ENCODE measurements around the gene RAB11FIP4. TPM values are rescaled to one million over a fixed set of nuclear protein-coding genes. Genes with fewer than 3 reads are reported as not detected.

RAB11FIP4 gene
- total RNA-seq, 1 experiment from 2014 or later, result 54.9 TPM

DNA sequence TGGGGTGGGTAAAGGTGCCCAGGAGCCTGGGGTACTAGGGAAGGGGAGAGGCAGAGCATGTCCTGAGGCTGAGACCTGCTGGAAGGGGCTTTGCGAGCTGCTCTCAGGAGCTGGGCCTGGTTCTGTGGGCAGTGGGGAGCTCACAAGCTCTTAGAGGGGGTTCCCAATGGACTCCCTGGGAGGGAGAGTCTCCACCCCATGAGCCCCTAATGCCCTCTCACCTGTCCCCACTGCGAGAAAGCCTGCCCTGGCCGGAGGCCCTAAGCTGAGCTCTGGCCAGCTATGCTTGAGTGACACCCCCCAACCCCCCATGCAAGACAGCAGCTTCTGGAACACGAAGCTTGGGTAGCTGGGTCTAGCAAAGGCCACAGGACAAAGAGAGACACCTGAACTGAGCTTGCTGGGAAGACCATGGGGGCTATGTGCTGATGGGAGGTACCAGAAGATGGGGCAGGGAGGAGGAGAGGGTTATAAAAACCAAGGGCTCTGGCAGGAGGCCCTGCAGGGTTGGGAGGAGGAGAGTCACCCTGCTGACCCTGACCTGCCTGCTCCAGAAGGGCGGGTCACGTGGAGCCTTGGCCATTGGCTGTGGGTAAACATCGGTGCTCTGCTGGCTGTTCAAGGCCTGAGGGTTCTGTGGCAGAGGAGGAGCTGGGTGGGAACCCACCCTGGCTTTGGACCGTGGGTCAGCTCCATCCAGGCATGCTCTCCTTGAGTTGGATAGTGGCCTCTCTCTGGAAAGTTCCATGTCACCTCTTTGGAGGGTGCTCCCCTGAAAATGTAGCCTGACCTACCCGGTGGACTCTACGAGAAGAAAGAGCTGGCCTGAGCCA, 106.7 kb downstream of the RAB11FIP4 start (continued):
- TF ChIP-seq, protein P1, sequence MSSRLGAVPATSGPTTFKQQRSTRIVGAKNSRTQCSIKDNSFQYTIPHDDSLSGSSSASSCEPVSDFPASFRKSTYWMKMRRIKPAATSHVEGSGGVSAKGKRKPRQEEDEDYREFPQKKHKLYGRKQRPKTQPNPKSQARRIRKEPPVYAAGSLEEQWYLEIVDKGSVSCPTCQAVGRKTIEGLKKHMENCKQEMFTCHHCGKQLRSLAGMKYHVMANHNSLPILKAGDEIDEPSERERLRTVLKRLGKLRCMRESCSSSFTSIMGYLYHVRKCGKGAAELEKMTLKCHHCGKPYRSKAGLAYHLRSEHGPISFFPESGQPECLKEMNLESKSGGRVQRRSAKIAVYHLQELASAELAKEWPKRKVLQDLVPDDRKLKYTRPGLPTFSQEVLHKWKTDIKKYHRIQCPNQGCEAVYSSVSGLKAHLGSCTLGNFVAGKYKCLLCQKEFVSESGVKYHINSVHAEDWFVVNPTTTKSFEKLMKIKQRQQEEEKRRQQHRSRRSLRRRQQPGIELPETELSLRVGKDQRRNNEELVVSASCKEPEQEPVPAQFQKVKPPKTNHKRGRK (CRISPR knock-in tag; IDR thresholded peaks at IDR 0.05; ENCODE audit: borderline replicate concordance), result no peak

DNA sequence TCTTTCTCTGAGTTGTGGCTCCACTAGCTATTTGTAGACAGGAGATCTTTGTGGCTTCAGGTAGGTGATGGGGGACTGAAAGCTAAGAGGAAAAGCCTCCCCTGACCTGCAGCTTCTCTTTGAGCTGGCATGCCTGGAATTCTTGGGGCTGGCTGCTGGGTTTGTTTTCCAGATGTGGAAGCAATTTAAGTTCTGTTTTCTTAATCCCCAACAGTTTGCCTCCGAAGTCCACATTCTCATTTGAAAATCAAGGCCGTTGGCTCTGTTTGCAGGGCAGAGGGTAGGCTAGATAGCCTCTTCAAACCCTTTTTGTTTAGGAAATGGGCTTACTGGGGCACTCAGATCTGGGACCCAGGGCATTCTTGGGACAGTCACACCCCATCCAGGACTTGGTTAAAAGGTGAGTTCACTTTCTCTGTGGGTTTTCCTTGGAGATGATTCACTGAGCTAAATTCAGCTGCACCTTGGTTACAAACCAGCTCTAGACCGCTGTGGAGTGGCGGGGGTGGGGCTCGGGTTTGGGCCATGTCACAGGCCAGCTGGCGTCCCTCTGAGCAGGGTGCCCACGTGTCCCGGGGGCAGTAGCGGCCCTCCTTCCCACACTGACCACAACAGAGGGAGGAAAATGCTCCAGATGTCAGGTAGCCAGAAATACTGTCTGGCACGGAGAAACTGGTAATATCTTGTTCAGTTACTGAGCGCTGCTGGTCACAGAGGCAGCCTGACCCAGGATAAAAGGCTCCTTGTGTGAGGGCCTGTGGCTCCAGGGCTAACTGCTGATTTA, 108.5 kb downstream of the RAB11FIP4 start:
- POLR2A ChIA-PET, result interaction anchor here (0.6 to 1.3 kb wide), 4 partner anchors 12 to 427 kb away, joined by 3 to 4 read pairs (median 4); no protein-coding TSS in a partner anchor
- CTCF ChIA-PET, result interaction anchor here (0.6 to 2.9 kb wide), 11 partner anchors 8 to 300 kb away, joined by 3 to 13 read pairs (median 4); partner anchors contain the start of gene RAB11FIP4
- Mint-ChIP-seq H3K4me3 (no peak overlapping the region), H3K9me3 (no peaks in the 10 kb centered on the region), H3K27me3 (ENCODE audit: low read depth) (no peaks in the 10 kb centered on the region), H3K27ac (peak overlapping the region; percentile 79), H3K4me1 (peaks cover 62% of the 10 kb centered on the region), H3K36me3 (no peaks in the 10 kb centered on the region)
- peak; percentile 67 for ATAC-seq
- TF ChIP-seq, protein P2, sequence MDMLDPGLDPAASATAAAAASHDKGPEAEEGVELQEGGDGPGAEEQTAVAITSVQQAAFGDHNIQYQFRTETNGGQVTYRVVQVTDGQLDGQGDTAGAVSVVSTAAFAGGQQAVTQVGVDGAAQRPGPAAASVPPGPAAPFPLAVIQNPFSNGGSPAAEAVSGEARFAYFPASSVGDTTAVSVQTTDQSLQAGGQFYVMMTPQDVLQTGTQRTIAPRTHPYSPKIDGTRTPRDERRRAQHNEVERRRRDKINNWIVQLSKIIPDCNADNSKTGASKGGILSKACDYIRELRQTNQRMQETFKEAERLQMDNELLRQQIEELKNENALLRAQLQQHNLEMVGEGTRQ (CRISPR knock-in tag; IDR thresholded peaks at IDR 0.05), result peak; percentile 32; the same call in 1 of the 2 replicates
- TF ChIP-seq, protein P3, sequence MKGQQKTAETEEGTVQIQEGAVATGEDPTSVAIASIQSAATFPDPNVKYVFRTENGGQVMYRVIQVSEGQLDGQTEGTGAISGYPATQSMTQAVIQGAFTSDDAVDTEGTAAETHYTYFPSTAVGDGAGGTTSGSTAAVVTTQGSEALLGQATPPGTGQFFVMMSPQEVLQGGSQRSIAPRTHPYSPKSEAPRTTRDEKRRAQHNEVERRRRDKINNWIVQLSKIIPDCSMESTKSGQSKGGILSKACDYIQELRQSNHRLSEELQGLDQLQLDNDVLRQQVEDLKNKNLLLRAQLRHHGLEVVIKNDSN (CRISPR knock-in tag; IDR thresholded peaks at IDR 0.05), result 0 out of 2 replicates have a peak, but pooled peaks have one; percentile 18
- TF ChIP-seq SP1 (CRISPR knock-in tag; conservative IDR thresholded peaks at IDR 0.05), result no peak
- no peak for DNase-seq (ENCODE audit: low spot score)

DNA sequence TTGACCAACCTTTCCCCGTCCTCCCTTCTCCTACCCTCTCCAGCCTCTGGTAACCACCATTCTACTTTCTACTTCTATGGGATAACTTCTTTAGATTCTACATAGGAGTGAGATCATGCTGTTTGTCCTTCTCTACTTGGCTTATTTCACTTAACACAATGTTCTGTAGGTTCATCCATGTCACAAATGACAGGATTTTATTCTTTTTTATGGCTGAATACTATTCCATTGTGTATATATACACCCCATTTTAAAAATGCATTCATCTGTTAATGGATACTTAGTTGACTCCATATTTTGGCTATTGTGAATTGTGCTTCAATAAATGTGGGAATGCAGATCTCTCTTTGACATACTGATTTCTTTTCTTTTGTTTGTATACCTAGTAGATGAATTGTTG, 115.0 kb downstream of the RAB11FIP4 start:
- POLR2A ChIA-PET, result no interaction called here
- Mint-ChIP-seq H3K36me3 (no peaks in the 10 kb centered on the region), H3K9me3 (no peaks in the 10 kb centered on the region), H3K4me3 (no peak overlapping the region), H3K27me3 (ENCODE audit: low read depth) (no peaks in the 10 kb centered on the region), H3K27ac (no peak overlapping the region), H3K4me1 (peaks cover 18% of the 10 kb centered on the region)
- TF ChIP-seq, protein P2 (CRISPR knock-in tag; IDR thresholded peaks at IDR 0.05), result no peak
- TF ChIP-seq, protein P4, sequence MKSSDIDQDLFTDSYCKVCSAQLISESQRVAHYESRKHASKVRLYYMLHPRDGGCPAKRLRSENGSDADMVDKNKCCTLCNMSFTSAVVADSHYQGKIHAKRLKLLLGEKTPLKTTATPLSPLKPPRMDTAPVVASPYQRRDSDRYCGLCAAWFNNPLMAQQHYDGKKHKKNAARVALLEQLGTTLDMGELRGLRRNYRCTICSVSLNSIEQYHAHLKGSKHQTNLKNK (CRISPR knock-in tag; IDR thresholded peaks at IDR 0.05), result no peak
- TF ChIP-seq ZNF423 (CRISPR knock-in tag; IDR thresholded peaks at IDR 0.05) (no peak), TEAD4 (CRISPR knock-in tag; IDR thresholded peaks at IDR 0.05) (no peak)
- TF ChIP-seq, protein P5, sequence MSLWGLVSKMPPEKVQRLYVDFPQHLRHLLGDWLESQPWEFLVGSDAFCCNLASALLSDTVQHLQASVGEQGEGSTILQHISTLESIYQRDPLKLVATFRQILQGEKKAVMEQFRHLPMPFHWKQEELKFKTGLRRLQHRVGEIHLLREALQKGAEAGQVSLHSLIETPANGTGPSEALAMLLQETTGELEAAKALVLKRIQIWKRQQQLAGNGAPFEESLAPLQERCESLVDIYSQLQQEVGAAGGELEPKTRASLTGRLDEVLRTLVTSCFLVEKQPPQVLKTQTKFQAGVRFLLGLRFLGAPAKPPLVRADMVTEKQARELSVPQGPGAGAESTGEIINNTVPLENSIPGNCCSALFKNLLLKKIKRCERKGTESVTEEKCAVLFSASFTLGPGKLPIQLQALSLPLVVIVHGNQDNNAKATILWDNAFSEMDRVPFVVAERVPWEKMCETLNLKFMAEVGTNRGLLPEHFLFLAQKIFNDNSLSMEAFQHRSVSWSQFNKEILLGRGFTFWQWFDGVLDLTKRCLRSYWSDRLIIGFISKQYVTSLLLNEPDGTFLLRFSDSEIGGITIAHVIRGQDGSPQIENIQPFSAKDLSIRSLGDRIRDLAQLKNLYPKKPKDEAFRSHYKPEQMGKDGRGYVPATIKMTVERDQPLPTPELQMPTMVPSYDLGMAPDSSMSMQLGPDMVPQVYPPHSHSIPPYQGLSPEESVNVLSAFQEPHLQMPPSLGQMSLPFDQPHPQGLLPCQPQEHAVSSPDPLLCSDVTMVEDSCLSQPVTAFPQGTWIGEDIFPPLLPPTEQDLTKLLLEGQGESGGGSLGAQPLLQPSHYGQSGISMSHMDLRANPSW (CRISPR knock-in tag; conservative IDR thresholded peaks at IDR 0.05; ENCODE audit: low read depth), result no peak
- TF ChIP-seq, protein P6, sequence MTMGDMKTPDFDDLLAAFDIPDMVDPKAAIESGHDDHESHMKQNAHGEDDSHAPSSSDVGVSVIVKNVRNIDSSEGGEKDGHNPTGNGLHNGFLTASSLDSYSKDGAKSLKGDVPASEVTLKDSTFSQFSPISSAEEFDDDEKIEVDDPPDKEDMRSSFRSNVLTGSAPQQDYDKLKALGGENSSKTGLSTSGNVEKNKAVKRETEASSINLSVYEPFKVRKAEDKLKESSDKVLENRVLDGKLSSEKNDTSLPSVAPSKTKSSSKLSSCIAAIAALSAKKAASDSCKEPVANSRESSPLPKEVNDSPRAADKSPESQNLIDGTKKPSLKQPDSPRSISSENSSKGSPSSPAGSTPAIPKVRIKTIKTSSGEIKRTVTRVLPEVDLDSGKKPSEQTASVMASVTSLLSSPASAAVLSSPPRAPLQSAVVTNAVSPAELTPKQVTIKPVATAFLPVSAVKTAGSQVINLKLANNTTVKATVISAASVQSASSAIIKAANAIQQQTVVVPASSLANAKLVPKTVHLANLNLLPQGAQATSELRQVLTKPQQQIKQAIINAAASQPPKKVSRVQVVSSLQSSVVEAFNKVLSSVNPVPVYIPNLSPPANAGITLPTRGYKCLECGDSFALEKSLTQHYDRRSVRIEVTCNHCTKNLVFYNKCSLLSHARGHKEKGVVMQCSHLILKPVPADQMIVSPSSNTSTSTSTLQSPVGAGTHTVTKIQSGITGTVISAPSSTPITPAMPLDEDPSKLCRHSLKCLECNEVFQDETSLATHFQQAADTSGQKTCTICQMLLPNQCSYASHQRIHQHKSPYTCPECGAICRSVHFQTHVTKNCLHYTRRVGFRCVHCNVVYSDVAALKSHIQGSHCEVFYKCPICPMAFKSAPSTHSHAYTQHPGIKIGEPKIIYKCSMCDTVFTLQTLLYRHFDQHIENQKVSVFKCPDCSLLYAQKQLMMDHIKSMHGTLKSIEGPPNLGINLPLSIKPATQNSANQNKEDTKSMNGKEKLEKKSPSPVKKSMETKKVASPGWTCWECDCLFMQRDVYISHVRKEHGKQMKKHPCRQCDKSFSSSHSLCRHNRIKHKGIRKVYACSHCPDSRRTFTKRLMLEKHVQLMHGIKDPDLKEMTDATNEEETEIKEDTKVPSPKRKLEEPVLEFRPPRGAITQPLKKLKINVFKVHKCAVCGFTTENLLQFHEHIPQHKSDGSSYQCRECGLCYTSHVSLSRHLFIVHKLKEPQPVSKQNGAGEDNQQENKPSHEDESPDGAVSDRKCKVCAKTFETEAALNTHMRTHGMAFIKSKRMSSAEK (CRISPR knock-in tag; IDR thresholded peaks at IDR 0.05; ENCODE audit: borderline replicate concordance), result no peak
- CTCF ChIA-PET, result no interaction called here
- ATAC-seq, result no peak
- no peak for DNase-seq (ENCODE audit: low spot score)

All from WTC11 (cell line).